HepG2 (cell line): ENCODE results near the gene ATP2C2. TPM values are rescaled to one million over a fixed set of nuclear protein-coding genes. Genes with fewer than 3 reads are reported as not detected.

ENCODE experiments used
- ATAC-seq: fragments of 200-7000 bp; cut with Tn5 transposase; 3 replicates; pipeline ENCODE4 v1.9.1; 2020; ENCODE audit warnings: mild to moderate bottlenecking, moderate library complexity
- BruUV-seq: library from RNA; stranded (reverse); fragments of 400-500 nt; replicated peaks from 2 replicates; lab custom pipeline; 2021; lab: Mats Ljungman, UMichigan
- CTCF ChIA-PET: fragments of 300-600 bp; formaldehyde crosslinking; extraction: SDS; loops from one replicate; lab custom pipeline; 2021; ENCODE audit warnings: low total read pairs, inconsistent platforms, low intra/inter-chr PET ratio; lab: Yijun Ruan, JAX
- POLR2A ChIA-PET: fragments of 350-600 bp; sonication (Branson Sonifier 250); formaldehyde crosslinking; loops from one replicate; lab custom pipeline; 2020; ENCODE audit warnings: antibody characterized with exemption, inconsistent platforms; lab: Yijun Ruan, JAX
- DNase-seq: peaks from one replicate; pipeline ENCODE4 v3.0.0-alpha.2; 2015; ENCODE audit warnings: low spot score
- FAIRE-seq: peaks from 3 replicates; lab custom pipeline; 2011; peaks lifted over from hg19 to GRCh38; lab: Jason Lieb, UNC
- H2AFZ ChIP-seq: one replicate; pipeline ENCODE4 v1.6.1; 2011; ENCODE audit warnings: low read length, inconsistent platforms
- H3K27ac ChIP-seq: fragments of 300-600 bp; 3 replicates; pipeline ENCODE4 v1.8.0; 2011; ENCODE audit warnings: mixed run types, mild to moderate bottlenecking, mixed read lengths, low read length, inconsistent platforms; ENCODE audit not compliant: insufficient read depth; ENCODE audit errors: extremely low read length
- H3K27me3 ChIP-seq, 2 experiments: fragments of 200-600 bp in 1 of 2; 2 replicates in 1 of 2; 3 replicates in 1 of 2; pipeline versions ENCODE4 v1.6.0 to v1.8.0; 2011; ENCODE audit warnings: low read length in 2 of 2, mild to moderate bottlenecking in 2 of 2, moderate library complexity in 2 of 2, inconsistent platforms in 1 of 2; ENCODE audit not compliant: insufficient read depth in 2 of 2, control insufficient read depth in 1 of 2
- H3K36me3 ChIP-seq, 2 experiments: fragments of 200-600 bp in 1 of 2; replicated peaks in 1 of 2; 2 replicates in 1 of 2; 3 replicates in 1 of 2; pipeline versions ENCODE4 v1.5.1 to v1.8.0; 2011; ENCODE audit warnings: low read length in 2 of 2, inconsistent platforms in 1 of 2; ENCODE audit not compliant: insufficient read depth in 2 of 2, control insufficient read depth in 1 of 2
- H3K4me1 ChIP-seq: 2 replicates; pipeline ENCODE4 v1.5.1; 2012; ENCODE audit warnings: low read length, inconsistent platforms; ENCODE audit not compliant: insufficient read depth
- H3K4me2 ChIP-seq: 2 replicates; pipeline ENCODE4 v1.6.0; 2011; ENCODE audit warnings: low read depth, low read length, inconsistent platforms
- H3K4me3 ChIP-seq, 3 experiments: fragments of 200-600 bp in 1 of 3; sonication (generic), shearing (Covaris generic) in 1 of 3; replicated peaks in 1 of 3; 2 replicates each; pipeline ENCODE4 v1.5.1; 2011 to 2016; ENCODE audit warnings: low read length in 3 of 3, inconsistent platforms in 2 of 3, low read depth in 2 of 3, mild to moderate bottlenecking in 2 of 3, control low read depth in 1 of 3, mixed read lengths in 1 of 3; ENCODE audit not compliant: insufficient read depth in 1 of 3
- H3K79me2 ChIP-seq: one replicate; pipeline ENCODE4 v1.6.1; 2011; ENCODE audit warnings: low read length, inconsistent platforms; ENCODE audit not compliant: insufficient read depth
- H3K9ac ChIP-seq: 2 replicates; pipeline ENCODE4 v1.6.0; 2011; ENCODE audit warnings: mild to moderate bottlenecking, low read depth, low read length, inconsistent platforms; ENCODE audit not compliant: insufficient read depth
- H3K9me3 ChIP-seq: 2 replicates; pipeline ENCODE4 v1.5.1; 2012; ENCODE audit warnings: mild to moderate bottlenecking, low read length
- H4K20me1 ChIP-seq: 2 replicates; pipeline ENCODE4 v1.6.0; 2011; ENCODE audit warnings: inconsistent platforms, mild to moderate bottlenecking, low read length, moderate library complexity; ENCODE audit not compliant: insufficient read depth
- CBX5 ChIP-seq: sonication (generic); formaldehyde crosslinking; IDR thresholded peaks from 2 replicates; pipeline ENCODE4 v1.4.0; 2020; ENCODE audit warnings: missing genetic modification reagents, borderline replicate concordance
- CENPX ChIP-seq: sonication (generic); formaldehyde crosslinking; IDR thresholded peaks from 2 replicates; pipeline ENCODE4 v1.9.0; 2021; ENCODE audit warnings: mild to moderate bottlenecking, missing genetic modification reagents, moderate library complexity
- GTF2F1 ChIP-seq: fragments of 150-350 bp; IDR thresholded peaks from 2 replicates; pipeline ENCODE4 v1.6.1; 2014; ENCODE audit warnings: low read length
- RARA ChIP-seq: IDR thresholded peaks from 2 replicates; pipeline ENCODE4 v1.6.1; 2016; ENCODE audit warnings: missing genetic modification reagents, missing compliant biosample characterization
- TAF1 ChIP-seq: sonication (generic); formaldehyde crosslinking; IDR thresholded peaks from 2 replicates; pipeline ENCODE4 v1.4.0; 2020; ENCODE audit warnings: missing genetic modification reagents
- ZFP90 ChIP-seq: sonication (generic); formaldehyde crosslinking; IDR thresholded peaks from 2 replicates; pipeline ENCODE4 v1.8.0; 2022; ENCODE audit warnings: missing genetic modification reagents, mild to moderate bottlenecking, inconsistent platforms, borderline replicate concordance
- WGBS: methylation state at CpG from one replicate; pipeline ENCODE4 v1.1.6; 2017; ENCODE audit warnings: low lambda C conversion rate; 5-methylcytosine and 5-hydroxymethylcytosine counted together
- in situ Hi-C: cut with HindIII; loops from 2 replicates; pipeline ENCODE4 v1.10.0; 2017; ENCODE audit warnings: low pct_unique_long_range_greater_than_20kb; ENCODE audit not compliant: extremely low pct_ligation_motif_present
- intact Hi-C: fragments of 100-400 bp; cut with micrococcal nuclease; formaldehyde crosslinking; loops from one replicate; pipeline ENCODE4 v1.10.0; 2022; ENCODE audit not compliant: unreplicated experiment
- polyA plus RNA-seq, 8 experiments: library from polyadenylated mRNA; depleted of rRNA in 3 of 8; stranded (reverse) in 7 of 8; unstranded in 1 of 8; fragments of >200 nt; fragmentation: Illumina TruSeq in 4 of 8; extraction: Trizol in 4 of 8; gene quantifications; 2 replicates each; pipeline versions ENCODE4 v1.2.1 to v1.2.3, GENCODE V29; 2011 to 2016; ENCODE audit warnings: low read depth in 4 of 8, missing spikeins in 1 of 8, mixed read lengths in 1 of 8; ENCODE audit not compliant: insufficient read depth in 1 of 8
- total RNA-seq, 5 experiments: library from RNA; depleted of rRNA; stranded (reverse); fragments of >200 nt; fragmentation: Illumina TruSeq; extraction: Trizol; gene quantifications; 2 replicates each; pipeline ENCODE4 v1.2.3, GENCODE V29; 2016; ENCODE audit warnings: low read depth in 1 of 5
- TF ChIP-seq, protein P1 (sequence below): sonication (generic); formaldehyde crosslinking; IDR thresholded peaks from 2 replicates; pipeline ENCODE4 v1.8.1; 2023; ENCODE audit warnings: mild to moderate bottlenecking, moderate library complexity, missing genetic modification reagents

ATP2C2 gene
- total and polyA plus RNA-seq, 2 of the 13 experiments (the other 11 are each of a cell fraction or from before 2014, with no cell fraction given): 0.07 TPM; not detected in 1

DNA sequence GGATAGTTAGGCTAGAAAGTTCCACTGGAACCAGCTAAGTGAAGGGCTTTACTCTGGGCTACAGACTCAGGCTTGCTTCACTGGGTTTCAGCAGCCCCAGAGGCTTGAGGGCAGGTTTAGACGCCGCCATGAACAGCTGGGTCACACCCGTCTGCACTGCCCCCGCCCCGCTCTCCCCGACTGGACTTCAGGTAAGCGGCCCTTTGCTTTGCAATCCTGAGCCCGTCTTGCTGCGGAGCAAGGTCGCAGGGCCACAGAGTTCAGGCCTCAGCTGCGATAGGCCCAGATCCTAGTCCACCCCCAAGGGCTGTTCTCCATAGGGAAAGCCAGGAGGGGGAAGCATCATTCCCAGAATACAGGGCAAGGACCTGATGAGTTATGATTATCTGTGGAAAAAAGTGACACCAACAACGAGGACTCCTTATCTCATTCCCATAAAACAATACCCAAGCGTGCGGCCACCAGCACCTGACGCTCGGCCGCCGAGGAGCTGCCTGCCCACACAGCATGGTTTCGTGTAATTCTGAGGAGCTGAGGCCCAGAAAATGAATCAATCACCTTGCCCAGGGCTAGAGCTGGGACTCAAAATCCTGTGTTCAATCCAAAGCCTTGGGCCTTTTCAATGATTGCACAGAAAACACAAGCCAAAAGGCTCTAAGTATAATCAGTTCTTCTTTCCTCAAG, 115.7 kb downstream of the ATP2C2 start:
- no peak overlapping the region for H2AFZ ChIP-seq
- ATAC-seq: no peak
- H3K27me3 ChIP-seq: no peaks in the 10 kb centered on the region
- TF ChIP-seq TAF1 (CRISPR knock-in tag) (no peak), CENPX (CRISPR knock-in tag) (no peak), GTF2F1 (no peak), ZFP90 (CRISPR knock-in tag) (no peak), RARA (CRISPR knock-in tag) (no peak), CBX5 (CRISPR knock-in tag) (no peak)
- TF ChIP-seq, protein P1, sequence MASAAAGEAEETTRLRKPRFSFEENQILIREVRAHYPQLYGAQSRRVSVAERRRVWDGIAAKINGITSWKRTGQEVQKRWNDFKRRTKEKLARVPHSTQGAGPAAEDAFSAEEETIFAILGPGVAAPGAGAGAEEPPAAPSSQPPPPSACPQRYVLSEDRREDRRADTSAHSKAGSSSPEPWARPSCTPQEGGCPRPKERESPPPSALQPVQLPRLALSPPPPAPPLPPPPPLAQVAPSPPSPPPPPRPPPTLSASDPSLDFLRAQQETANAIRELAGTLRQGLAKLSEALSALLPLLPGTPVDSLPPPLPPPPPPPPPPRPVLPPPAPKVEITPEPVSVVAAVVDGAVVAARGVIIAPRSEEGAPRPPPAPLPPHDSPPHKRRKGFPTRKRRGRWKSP: no peak
- no peaks in the 10 kb centered on the region for H3K79me2 ChIP-seq
- H3K9ac ChIP-seq: no peak overlapping the region
- intact Hi-C loops: no loop called here
- no peak overlapping the region for H3K4me3 ChIP-seq
- ChIA-PET CTCF (interaction anchor here (0.9 to 3.0 kb wide), 5 partner anchors 176 to 527 kb away, joined by 3 to 62 read pairs (median 3); partner anchors contain the start of gene TAF1C), POLR2A (no interaction called here)
- H3K4me1 ChIP-seq: no peaks in the 10 kb centered on the region
- no TSS peak for BruUV-seq
- in situ Hi-C loops: loop anchor here (5.0 kb wide), 1 partner anchor 207 kb away; no protein-coding TSS in a partner anchor
- no peaks in the 10 kb centered on the region for H3K9me3 ChIP-seq
- peaks cover 2 to 16% of the 10 kb centered on the region in 2 experiments; a peak in 3 of 5 replicates for H3K36me3 ChIP-seq
- H3K4me2 ChIP-seq: no peak overlapping the region
- no peak overlapping the region for H3K27ac ChIP-seq
- whole genome bisulfite sequencing: 94% methylated on average over 17 of the region's 19 CpGs
- no peak for FAIRE-seq
- no peak for DNase-seq
- no peaks in the 10 kb centered on the region for H4K20me1 ChIP-seq
